GM23338 (cell line): Measurements from ENCODE around the gene SPTA1. TPM values are rescaled to one million over a fixed set of nuclear protein-coding genes. Genes with fewer than 3 reads are reported as not detected.

Source experiments
- ATAC-seq: fragments of 200-7000 bp; cut with Tn5 transposase; 3 replicates; pipeline ENCODE4 v1.9.1; 2020
- DNase-seq: peaks from one replicate; pipeline ENCODE4 v3.0.0-alpha.2; 2015; ENCODE audit warnings: low spot score
- H2AFZ ChIP-seq: fragments of 200-600 bp; sonication (generic); 2 replicates; pipeline ENCODE4 v1.8.0; 2016; ENCODE audit warnings: antibody characterized with exemption, mild to moderate bottlenecking, moderate library complexity
- H3F3A ChIP-seq: fragments of 200-600 bp; sonication (generic); replicated peaks from 2 replicates; pipeline ENCODE4 v1.8.0; 2017; ENCODE audit warnings: antibody characterized with exemption, mixed run types, low read depth
- H3K27ac ChIP-seq: fragments of 200-600 bp; sonication (generic); 2 replicates; pipeline ENCODE4 v1.6.1; 2016; ENCODE audit warnings: low read depth
- H3K27me3 ChIP-seq: fragments of 200-600 bp; sonication (generic); 2 replicates; pipeline ENCODE4 v1.8.0; 2016; ENCODE audit warnings: mild to moderate bottlenecking, mixed run types, moderate library complexity; ENCODE audit not compliant: insufficient read depth
- H3K36me3 ChIP-seq: fragments of 200-600 bp; sonication (generic); 2 replicates; pipeline ENCODE4 v1.8.0; 2016; ENCODE audit warnings: mild to moderate bottlenecking; ENCODE audit not compliant: insufficient read depth
- H3K4me1 ChIP-seq: fragments of 200-600 bp; sonication (generic); 2 replicates; pipeline ENCODE4 v1.8.0; 2016; ENCODE audit warnings: mild to moderate bottlenecking, moderate library complexity; ENCODE audit not compliant: insufficient read depth
- H3K4me2 ChIP-seq: fragments of 200-600 bp; sonication (generic); 2 replicates; pipeline ENCODE4 v1.7.1; 2017; ENCODE audit warnings: mixed run types
- H3K4me3 ChIP-seq: fragments of 200-600 bp; sonication (generic); 2 replicates; pipeline ENCODE4 v1.6.1; 2016; ENCODE audit warnings: mixed run types
- H3K79me2 ChIP-seq: fragments of 200-600 bp; sonication (generic); replicated peaks from 2 replicates; pipeline ENCODE4 v1.8.0; 2017; ENCODE audit warnings: mild to moderate bottlenecking; ENCODE audit not compliant: insufficient read depth
- H3K9me2 ChIP-seq: fragments of 200-600 bp; sonication (generic); 2 replicates; pipeline ENCODE4 v1.8.0; 2017; ENCODE audit not compliant: insufficient read depth
- H4K20me1 ChIP-seq: fragments of 200-600 bp; sonication (generic); replicated peaks from 2 replicates; pipeline ENCODE4 v1.8.0; 2017; ENCODE audit warnings: mild to moderate bottlenecking; ENCODE audit not compliant: insufficient read depth
- H3K27ac Mint-ChIP-seq: 2 replicates; pipeline ENCODE4 v1.8.0; 2020; ENCODE audit warnings: inconsistent platforms, mild to moderate bottlenecking, moderate library complexity, mixed read lengths
- H3K27me3 Mint-ChIP-seq: 3 replicates; pipeline ENCODE4 v1.8.0; 2022; ENCODE audit warnings: low read depth, mild to moderate bottlenecking, moderate library complexity, mixed read lengths, inconsistent platforms; ENCODE audit not compliant: insufficient read depth, poor library complexity
- H3K36me3 Mint-ChIP-seq: 3 replicates; pipeline ENCODE4 v1.8.0; 2021; ENCODE audit warnings: low read depth, mild to moderate bottlenecking, inconsistent platforms, moderate library complexity, mixed read lengths
- H3K4me1 Mint-ChIP-seq: 3 replicates; pipeline ENCODE4 v1.8.0; 2020; ENCODE audit warnings: mild to moderate bottlenecking, inconsistent platforms, mixed read lengths
- H3K4me3 Mint-ChIP-seq: 3 replicates; pipeline ENCODE4 v1.8.0; 2021; ENCODE audit warnings: moderate library complexity, mild to moderate bottlenecking, inconsistent platforms, mixed read lengths
- H3K9me3 Mint-ChIP-seq: 3 replicates; pipeline ENCODE4 v1.8.0; 2020; ENCODE audit warnings: moderate library complexity, mild to moderate bottlenecking, inconsistent platforms, mixed read lengths
- CREB1 ChIP-seq: fragments of 250-450 bp; sonication (Bioruptor Pico); IDR thresholded peaks from 2 replicates; pipeline ENCODE4 v1.5.0; 2020; ENCODE audit warnings: low read depth, mild to moderate bottlenecking, moderate library complexity
- CTCF ChIP-seq, 2 experiments: fragments of 200-600 bp in 1 of 2; sonication (generic) in 1 of 2; conservative IDR thresholded peaks; 2 replicates each; pipeline versions ENCODE4 v1.5.1 to v1.6.1; 2016 to 2017; ENCODE audit warnings: antibody characterized with exemption in 2 of 2, low read depth in 2 of 2, mild to moderate bottlenecking in 2 of 2, moderate library complexity in 1 of 2
- ETS1 ChIP-seq: IDR thresholded peaks from 2 replicates; pipeline ENCODE4 v1.6.1; 2016; ENCODE audit warnings: antibody characterized with exemption
- EZH2 ChIP-seq: fragments of 200-600 bp; sonication (generic); IDR thresholded peaks from one replicate; pipeline ENCODE4 v1.8.0; 2017; ENCODE audit warnings: antibody characterized with exemption, mild to moderate bottlenecking, low read depth; ENCODE audit not compliant: unreplicated experiment
- EZH2phosphoT487 ChIP-seq: fragments of 200-600 bp; sonication (generic); IDR thresholded peaks from one replicate; pipeline ENCODE4 v1.8.1; 2018; ENCODE audit warnings: antibody characterized with exemption; ENCODE audit not compliant: unreplicated experiment
- JUNB ChIP-seq: IDR thresholded peaks from one replicate; pipeline ENCODE4 v1.6.1; 2016; ENCODE audit warnings: antibody characterized with exemption; ENCODE audit not compliant: unreplicated experiment
- NANOG ChIP-seq: IDR thresholded peaks from 2 replicates; pipeline ENCODE4 v1.6.1; 2016; ENCODE audit warnings: antibody characterized with exemption, borderline replicate concordance
- POLR2AphosphoS5 ChIP-seq: IDR thresholded peaks from 2 replicates; pipeline ENCODE4 v1.6.1; 2016; ENCODE audit warnings: antibody characterized with exemption, low read depth
- ZNF114 ChIP-seq: fragments of 250-450 bp; sonication (Bioruptor Pico); IDR thresholded peaks from 2 replicates; pipeline ENCODE4 v1.5.0; 2020; ENCODE audit warnings: mild to moderate bottlenecking, moderate library complexity
- ZNF331 ChIP-seq: fragments of 250-450 bp; sonication (Bioruptor Pico); IDR thresholded peaks from 2 replicates; pipeline ENCODE4 v1.5.0; 2020; ENCODE audit warnings: low read depth, mild to moderate bottlenecking, moderate library complexity
- polyA plus RNA-seq: library from polyadenylated mRNA; unstranded; fragments of >200 nt; fragmentation: Nextera tagmentation; extraction: Ambion mirVana; gene quantifications from 2 replicates; pipeline ENCODE4 v1.2.1, GENCODE V29; 2016
- total RNA-seq: library from RNA; depleted of rRNA; stranded (reverse); fragments of >200 nt; shearing (Covaris generic); gene quantifications from 2 replicates; pipeline ENCODE4 v1.2.3, GENCODE V29; 2014
- TF ChIP-seq, protein P1 (sequence below): IDR thresholded peaks from one replicate; pipeline ENCODE4 v1.6.1; 2018; ENCODE audit warnings: antibody characterized with exemption; ENCODE audit not compliant: unreplicated experiment

Gene SPTA1
- total and polyA plus RNA-seq, 2 experiments from 2014 or later: not detected

DNA sequence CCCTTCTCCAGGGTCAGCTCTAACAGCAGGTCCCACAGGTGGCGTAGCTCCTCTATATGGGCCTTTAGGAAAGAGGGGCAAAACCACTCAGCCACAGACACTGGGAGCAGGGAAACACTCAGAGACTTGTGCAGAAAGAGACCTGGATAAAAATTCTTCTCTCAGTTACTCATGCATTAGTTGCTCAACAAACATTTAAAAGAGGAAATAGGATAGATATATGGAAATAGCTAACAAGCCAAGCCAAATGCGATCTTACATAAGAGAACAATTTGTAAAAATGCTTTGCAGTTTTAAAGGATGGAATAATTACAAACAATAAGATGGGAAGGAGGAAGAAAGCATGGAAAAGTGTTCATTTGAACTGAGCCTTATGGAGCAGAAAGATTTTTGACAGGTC is 4.9 kb downstream of the SPTA1 start:
- Mint-ChIP-seq H3K27me3 (no peaks in the 10 kb centered on the region), H3K36me3 (no peaks in the 10 kb centered on the region), H3K27ac (no peak overlapping the region), H3K9me3 (no peaks in the 10 kb centered on the region), H3K4me3 (no peak overlapping the region), H3K4me1 (no peaks in the 10 kb centered on the region)
- H3K79me2 ChIP-seq: no peaks in the 10 kb centered on the region
- 0 out of 2 replicates have a peak, but pooled peaks cover 3% of the 10 kb centered on the region for H3K9me2 ChIP-seq
- TF ChIP-seq EZH2phosphoT487 (no peak), ZNF114 (CRISPR knock-in tag) (no peak), JUNB (no peak)
- H4K20me1 ChIP-seq: no peaks in the 10 kb centered on the region
- H3F3A ChIP-seq: no peaks in the 10 kb centered on the region
- ATAC-seq: no peak; the same call in 2 of the 3 replicates
- no peak for DNase-seq
- no peak overlapping the region for H3K4me3 ChIP-seq
- H3K4me2 ChIP-seq: no peak overlapping the region
- H3K27me3 ChIP-seq: no peaks in the 10 kb centered on the region
- H3K36me3 ChIP-seq: no peaks in the 10 kb centered on the region
- no peaks in the 10 kb centered on the region for H3K4me1 ChIP-seq
- H3K27ac ChIP-seq: no peak overlapping the region
- H2AFZ ChIP-seq: no peak overlapping the region

GRCh38 chr1:158679289-158679688 is 7.2 kb downstream of the SPTA1 start:
- Histone ChIP-seq H3K79me2 (no peaks in the 10 kb centered on the region), H3K27ac (no peak overlapping the region), H2AFZ (no peak overlapping the region), H3K4me3 (no peak overlapping the region), H3F3A (no peaks in the 10 kb centered on the region), H3K36me3 (no peaks in the 10 kb centered on the region), H3K9me2 (0 out of 2 replicates have a peak, but pooled peaks cover 3% of the 10 kb centered on the region), H3K27me3 (no peaks in the 10 kb centered on the region), H4K20me1 (no peaks in the 10 kb centered on the region), H3K4me2 (no peak overlapping the region), H3K4me1 (no peaks in the 10 kb centered on the region)
- ATAC-seq: no peak
- peaks cover 4% of the 10 kb centered on the region; the same call in 2 of the 3 replicates for H3K4me1 Mint-ChIP-seq
- no peak for DNase-seq
- H3K27ac Mint-ChIP-seq: no peak overlapping the region
- H3K4me3 Mint-ChIP-seq: no peak overlapping the region
- no peaks in the 10 kb centered on the region for H3K36me3 Mint-ChIP-seq
- H3K27me3 Mint-ChIP-seq: no peaks in the 10 kb centered on the region
- H3K9me3 Mint-ChIP-seq: no peaks in the 10 kb centered on the region
- TF ChIP-seq EZH2phosphoT487 (no peak), CREB1 (no peak), POLR2AphosphoS5 (no peak), NANOG (no peak), ETS1 (no peak), JUNB (no peak), EZH2 (no peak), ZNF331 (no peak), CTCF (conservative IDR thresholded peaks at IDR 0.05; ENCODE audit: low read depth in 2 of 2) (no peak)
- TF ChIP-seq, protein P1, sequence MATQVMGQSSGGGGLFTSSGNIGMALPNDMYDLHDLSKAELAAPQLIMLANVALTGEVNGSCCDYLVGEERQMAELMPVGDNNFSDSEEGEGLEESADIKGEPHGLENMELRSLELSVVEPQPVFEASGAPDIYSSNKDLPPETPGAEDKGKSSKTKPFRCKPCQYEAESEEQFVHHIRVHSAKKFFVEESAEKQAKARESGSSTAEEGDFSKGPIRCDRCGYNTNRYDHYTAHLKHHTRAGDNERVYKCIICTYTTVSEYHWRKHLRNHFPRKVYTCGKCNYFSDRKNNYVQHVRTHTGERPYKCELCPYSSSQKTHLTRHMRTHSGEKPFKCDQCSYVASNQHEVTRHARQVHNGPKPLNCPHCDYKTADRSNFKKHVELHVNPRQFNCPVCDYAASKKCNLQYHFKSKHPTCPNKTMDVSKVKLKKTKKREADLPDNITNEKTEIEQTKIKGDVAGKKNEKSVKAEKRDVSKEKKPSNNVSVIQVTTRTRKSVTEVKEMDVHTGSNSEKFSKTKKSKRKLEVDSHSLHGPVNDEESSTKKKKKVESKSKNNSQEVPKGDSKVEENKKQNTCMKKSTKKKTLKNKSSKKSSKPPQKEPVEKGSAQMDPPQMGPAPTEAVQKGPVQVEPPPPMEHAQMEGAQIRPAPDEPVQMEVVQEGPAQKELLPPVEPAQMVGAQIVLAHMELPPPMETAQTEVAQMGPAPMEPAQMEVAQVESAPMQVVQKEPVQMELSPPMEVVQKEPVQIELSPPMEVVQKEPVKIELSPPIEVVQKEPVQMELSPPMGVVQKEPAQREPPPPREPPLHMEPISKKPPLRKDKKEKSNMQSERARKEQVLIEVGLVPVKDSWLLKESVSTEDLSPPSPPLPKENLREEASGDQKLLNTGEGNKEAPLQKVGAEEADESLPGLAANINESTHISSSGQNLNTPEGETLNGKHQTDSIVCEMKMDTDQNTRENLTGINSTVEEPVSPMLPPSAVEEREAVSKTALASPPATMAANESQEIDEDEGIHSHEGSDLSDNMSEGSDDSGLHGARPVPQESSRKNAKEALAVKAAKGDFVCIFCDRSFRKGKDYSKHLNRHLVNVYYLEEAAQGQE: no peak
